GM21367 (cell line): Measurements from ENCODE around the gene NCEH1.

Experiments used
- ATAC-seq: cut with Tn5 transposase; IDR thresholded peaks from one replicate; pipeline ENCODE4 v1.9.1; 2021; ENCODE audit not compliant: unreplicated experiment

Gene NCEH1

GRCh38 chr3:172647080-172647479, 63.8 kb downstream of the NCEH1 start:
- no peak for ATAC-seq

GRCh38 chr3:172646439-172647015, 64.3 kb downstream of the NCEH1 start:
- ATAC-seq: no peak

- ATAC-seq: no peak
Measured at GRCh38 chr3:172644258-172644657, 66.6 kb downstream of the NCEH1 start.

GRCh38 chr3:172643506-172644179, 67.2 kb downstream of the NCEH1 start:
- ATAC-seq: no peak

GRCh38 chr3:172641291-172641690, 69.6 kb downstream of the NCEH1 start:
- no peak for ATAC-seq

- ATAC-seq: no peak
Measured at GRCh38 chr3:172640751-172641150, 70.1 kb downstream of the NCEH1 start.

- peak; percentile 98 for ATAC-seq
Measured at GRCh38 chr3:172635588-172635987, 75.3 kb downstream of the NCEH1 start.

GRCh38 chr3:172634948-172635347, 75.9 kb downstream of the NCEH1 start:
- ATAC-seq: no peak

- no peak for ATAC-seq
Measured at GRCh38 chr3:172630316-172630715, 80.6 kb downstream of the NCEH1 start.

GRCh38 chr3:172629470-172629869, 81.4 kb downstream of the NCEH1 start:
- ATAC-seq: no peak

GRCh38 chr3:172627057-172627809, 83.6 kb downstream of the NCEH1 start:
- ATAC-seq: no peak

- ATAC-seq: no peak
Measured at GRCh38 chr3:172626021-172626640, 84.7 kb downstream of the NCEH1 start.

- ATAC-seq: no peak
Measured at GRCh38 chr3:172625404-172625803, 85.5 kb downstream of the NCEH1 start.

GRCh38 chr3:172624999-172625398, 85.9 kb downstream of the NCEH1 start:
- no peak for ATAC-seq

- no peak for ATAC-seq
Measured at GRCh38 chr3:172622916-172623700, 87.8 kb downstream of the NCEH1 start.

GRCh38 chr3:172622156-172622555, 88.7 kb downstream of the NCEH1 start:
- ATAC-seq: no peak

GRCh38 chr3:172617976-172618375, 92.9 kb downstream of the NCEH1 start:
- ATAC-seq: no peak

- ATAC-seq: no peak
Measured at GRCh38 chr3:172617013-172617706, 93.7 kb downstream of the NCEH1 start.

GRCh38 chr3:172616031-172616461, 94.8 kb downstream of the NCEH1 start:
- peak; percentile 53 for ATAC-seq

- no peak for ATAC-seq
Measured at GRCh38 chr3:172615296-172615695, 95.6 kb downstream of the NCEH1 start.
